Astrocyte (in vitro differentiated cells and primary cell): Measurements from ENCODE around the gene TMEM179. TPM values are rescaled to one million over a fixed set of nuclear protein-coding genes. Genes with fewer than 3 reads are reported as not detected.

Source experiments
- DNase-seq: peaks from one replicate; pipeline ENCODE4 v3.0.0-alpha.2; 2010; ENCODE audit warnings: low read depth
- FAIRE-seq: peaks from 2 replicates; lab custom pipeline; 2011; peaks lifted over from hg19 to GRCh38; lab: Jason Lieb, UNC
- H2AFZ ChIP-seq: 2 replicates; pipeline ENCODE4 v1.6.0; 2012; ENCODE audit warnings: low read depth, low read length, inconsistent platforms
- H3K27ac ChIP-seq: 2 replicates; pipeline ENCODE4 v1.5.1; 2011; ENCODE audit warnings: low read depth, low read length, inconsistent platforms
- H3K27me3 ChIP-seq: 2 replicates; pipeline ENCODE4 v1.6.0; 2011; ENCODE audit warnings: low read length, inconsistent platforms; ENCODE audit not compliant: insufficient read depth
- H3K36me3 ChIP-seq: 2 replicates; pipeline ENCODE4 v1.5.1; 2011; ENCODE audit warnings: low read length, inconsistent platforms; ENCODE audit not compliant: insufficient read depth
- H3K4me1 ChIP-seq: 2 replicates; pipeline ENCODE4 v1.5.1; 2011; ENCODE audit warnings: low read length, inconsistent platforms; ENCODE audit not compliant: insufficient read depth
- H3K4me2 ChIP-seq: 2 replicates; pipeline ENCODE4 v1.6.0; 2012; ENCODE audit warnings: low read length, inconsistent platforms
- H3K4me3 ChIP-seq: 2 replicates; pipeline ENCODE4 v1.5.1; 2011; ENCODE audit warnings: low read depth, mild to moderate bottlenecking, low read length, inconsistent platforms; ENCODE audit not compliant: insufficient read depth
- H3K79me2 ChIP-seq: 2 replicates; pipeline ENCODE4 v1.6.0; 2012; ENCODE audit warnings: mild to moderate bottlenecking, low read length, inconsistent platforms; ENCODE audit not compliant: insufficient read depth
- H3K9ac ChIP-seq: 2 replicates; pipeline ENCODE4 v1.6.0; 2012; ENCODE audit warnings: mild to moderate bottlenecking, low read length, inconsistent platforms
- H3K9me3 ChIP-seq: 2 replicates; pipeline ENCODE4 v1.5.1; 2012; ENCODE audit warnings: low read depth, mild to moderate bottlenecking, low read length, inconsistent platforms; ENCODE audit not compliant: insufficient read depth
- H4K20me1 ChIP-seq: 2 replicates; pipeline ENCODE4 v1.6.0; 2012; ENCODE audit warnings: low read length, inconsistent platforms; ENCODE audit not compliant: insufficient read depth
- H3K27ac Mint-ChIP-seq: one replicate; pipeline ENCODE4 v1.8.0; 2021; ENCODE audit warnings: mild to moderate bottlenecking, mixed read lengths; ENCODE audit not compliant: unreplicated experiment
- H3K27me3 Mint-ChIP-seq: one replicate; pipeline ENCODE4 v1.8.0; 2021; ENCODE audit warnings: low read depth, mixed read lengths; ENCODE audit not compliant: unreplicated experiment
- H3K36me3 Mint-ChIP-seq: one replicate; pipeline ENCODE4 v1.8.0; 2021; ENCODE audit warnings: low read depth, mixed read lengths; ENCODE audit not compliant: unreplicated experiment
- H3K4me1 Mint-ChIP-seq: one replicate; pipeline ENCODE4 v1.8.0; 2021; ENCODE audit warnings: low read depth, mixed read lengths; ENCODE audit not compliant: unreplicated experiment
- H3K4me3 Mint-ChIP-seq: one replicate; pipeline ENCODE4 v1.8.0; 2021; ENCODE audit warnings: mild to moderate bottlenecking, moderate library complexity, mixed read lengths; ENCODE audit not compliant: unreplicated experiment
- H3K9me3 Mint-ChIP-seq: one replicate; pipeline ENCODE4 v1.8.0; 2021; ENCODE audit warnings: mild to moderate bottlenecking, mixed read lengths; ENCODE audit not compliant: unreplicated experiment
- CTCF ChIP-seq: IDR thresholded peaks from 2 replicates; pipeline ENCODE4 v1.5.1; 2011; ENCODE audit warnings: low read depth, mild to moderate bottlenecking, inconsistent platforms, low read length, moderate library complexity; ENCODE audit not compliant: insufficient read depth
- EZH2 ChIP-seq: IDR thresholded peaks from 2 replicates; pipeline ENCODE4 v1.6.1; 2012; ENCODE audit warnings: mild to moderate bottlenecking, low read length, inconsistent platforms; ENCODE audit not compliant: insufficient read depth
- total RNA-seq: library from RNA; stranded (reverse); gene quantifications from 2 replicates; pipeline ENCODE4 v1.2.1, GENCODE V29; 2021

The TMEM179 gene
- total RNA-seq, 1 donor from 2014 or later = 0.82 TPM

DNA sequence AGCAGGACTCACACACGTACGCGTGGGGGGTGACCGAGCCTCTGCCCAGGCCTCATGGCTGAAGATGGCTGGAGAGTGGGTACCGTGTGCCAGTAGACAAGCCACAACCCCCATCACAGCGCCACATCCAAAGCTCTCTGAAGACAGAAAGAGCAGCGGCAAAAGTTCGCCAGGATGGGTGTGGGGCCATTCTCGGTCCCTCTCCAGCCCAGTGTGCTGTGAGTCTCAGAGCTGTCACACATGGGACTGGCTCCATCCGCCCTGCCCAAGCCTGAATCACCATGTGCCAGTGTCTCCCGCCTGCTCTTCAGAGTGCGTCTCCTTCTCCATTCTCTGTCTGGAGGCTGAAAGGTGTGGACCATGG, 5.7 kb downstream of the TMEM179 start:
- Histone ChIP-seq H3K4me3 (no peak overlapping the region), H3K79me2 (no peaks in the 10 kb centered on the region), H3K4me1 (no peaks in the 10 kb centered on the region), H3K27ac (no peak overlapping the region), H3K4me2 (no peak overlapping the region), H3K9me3 (no peaks in the 10 kb centered on the region), H3K36me3 (no peaks in the 10 kb centered on the region), H2AFZ (no peak overlapping the region), H4K20me1 (no peaks in the 10 kb centered on the region), H3K9ac (no peak overlapping the region), H3K27me3 (peaks cover 6% of the 10 kb centered on the region)
- Mint-ChIP-seq H3K4me3 (no peak overlapping the region), H3K27me3 (peaks cover 47% of the 10 kb centered on the region), H3K27ac (no peak overlapping the region), H3K4me1 (no peaks in the 10 kb centered on the region), H3K36me3 (peaks cover 2% of the 10 kb centered on the region), H3K9me3 (no peaks in the 10 kb centered on the region)
- TF ChIP-seq EZH2 (no peak), CTCF (no peak)
- FAIRE-seq = no peak
- no peak for DNase-seq

DNA sequence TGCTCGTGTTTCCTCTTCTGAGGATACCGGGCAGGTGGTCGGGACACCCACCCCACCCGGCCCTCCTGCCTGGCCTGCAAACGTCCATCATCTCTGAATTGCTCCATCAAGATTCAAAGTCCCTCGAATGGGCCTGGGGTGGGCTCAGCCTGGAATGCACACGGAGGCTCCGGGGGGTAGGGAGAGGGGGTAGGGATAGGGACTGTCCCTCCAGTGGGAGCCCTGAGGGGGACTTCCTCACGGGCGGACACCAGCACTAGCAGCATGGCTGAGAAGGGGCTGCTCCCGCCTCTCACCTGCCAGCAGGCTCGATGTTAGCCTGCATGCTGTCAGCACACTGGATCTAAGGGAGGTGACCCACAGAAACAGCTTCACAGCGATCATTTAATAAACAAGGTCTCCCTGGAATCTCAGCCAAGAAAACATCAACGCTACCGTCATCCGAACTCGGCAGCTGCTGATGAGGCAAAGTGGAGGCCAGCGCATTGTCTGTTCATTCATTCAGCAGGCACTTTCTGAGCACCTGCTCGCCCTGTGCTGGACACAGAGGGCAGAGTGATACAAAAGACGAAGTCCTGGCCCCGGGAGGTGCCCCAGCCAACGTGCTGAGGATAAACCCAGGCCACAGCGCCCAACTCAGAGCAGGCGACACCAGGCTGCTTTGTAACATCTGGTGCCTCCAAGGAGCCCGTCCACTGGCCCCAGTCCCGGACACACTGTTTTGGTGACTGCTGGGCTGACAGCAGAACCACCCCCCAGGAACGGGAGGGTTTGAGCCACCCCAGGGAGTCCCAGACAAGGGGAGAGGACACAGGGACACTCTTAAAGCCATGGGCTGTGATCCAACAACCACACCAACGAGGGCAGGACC, 6.3 kb downstream of the TMEM179 start:
- no peak for FAIRE-seq
- no peak for DNase-seq
- Histone ChIP-seq H3K4me2 (no peak overlapping the region), H3K9ac (no peak overlapping the region), H4K20me1 (no peaks in the 10 kb centered on the region), H3K27me3 (peaks cover 6% of the 10 kb centered on the region), H3K27ac (no peak overlapping the region), H3K79me2 (no peaks in the 10 kb centered on the region), H3K4me3 (no peak overlapping the region), H2AFZ (no peak overlapping the region), H3K36me3 (no peaks in the 10 kb centered on the region), H3K4me1 (no peaks in the 10 kb centered on the region), H3K9me3 (no peaks in the 10 kb centered on the region)
- peaks cover 2% of the 10 kb centered on the region for H3K36me3 Mint-ChIP-seq
- TF ChIP-seq EZH2 (no peak), CTCF (no peak)
- no peak overlapping the region for H3K27ac Mint-ChIP-seq
- H3K27me3 Mint-ChIP-seq = peaks cover 46% of the 10 kb centered on the region
- no peaks in the 10 kb centered on the region for H3K4me1 Mint-ChIP-seq
- no peaks in the 10 kb centered on the region for H3K9me3 Mint-ChIP-seq
- H3K4me3 Mint-ChIP-seq = no peak overlapping the region

DNA sequence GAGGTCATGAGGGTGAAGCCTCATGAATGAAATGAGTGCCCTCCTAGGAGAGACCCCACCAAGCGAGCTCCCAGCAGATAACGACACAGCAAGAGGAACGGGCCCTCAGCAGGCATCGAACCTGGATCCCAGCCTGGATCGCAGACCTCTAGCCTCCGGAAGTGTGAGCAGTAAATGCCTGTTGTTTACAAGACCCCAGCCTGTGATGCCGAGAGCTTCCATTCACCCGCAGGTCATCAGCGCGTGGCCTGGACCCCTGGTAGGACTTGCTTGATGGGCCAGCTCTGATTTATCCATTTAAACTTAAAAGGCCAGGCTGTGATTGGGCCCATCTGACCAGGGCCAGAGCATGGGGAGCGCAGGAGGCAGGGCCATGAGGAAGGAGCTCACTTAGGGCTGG, 7.0 kb downstream of the TMEM179 start:
- no peak overlapping the region for H3K9ac ChIP-seq
- Mint-ChIP-seq H3K27me3 (peaks cover 42% of the 10 kb centered on the region), H3K36me3 (peaks cover 2% of the 10 kb centered on the region), H3K9me3 (no peaks in the 10 kb centered on the region), H3K4me1 (no peaks in the 10 kb centered on the region), H3K4me3 (no peak overlapping the region), H3K27ac (no peak overlapping the region)
- H3K36me3 ChIP-seq = no peaks in the 10 kb centered on the region
- FAIRE-seq (no peak), DNase-seq (no peak)
- peaks cover 6% of the 10 kb centered on the region for H3K27me3 ChIP-seq
- H3K9me3 ChIP-seq = no peaks in the 10 kb centered on the region
- H3K27ac ChIP-seq = no peak overlapping the region
- no peak overlapping the region for H2AFZ ChIP-seq
- no peak overlapping the region for H3K4me3 ChIP-seq
- H3K4me2 ChIP-seq = no peak overlapping the region
- no peaks in the 10 kb centered on the region for H4K20me1 ChIP-seq
- H3K79me2 ChIP-seq = no peaks in the 10 kb centered on the region
- TF ChIP-seq EZH2 = no peak
- TF ChIP-seq CTCF = no peak
- H3K4me1 ChIP-seq = no peaks in the 10 kb centered on the region
